Melanocyte of skin (primary cell): ENCODE measurements around the gene HSBP1L1. TPM values are rescaled to one million over a fixed set of nuclear protein-coding genes. Genes with fewer than 3 reads are reported as not detected.

Source experiments
- total RNA-seq, 2 donors: library from RNA; depleted of rRNA; stranded (reverse); fragments of >200 nt; gene quantifications; 2 replicates each; pipeline ENCODE4 v1.2.3, GENCODE V29; 2012

Gene HSBP1L1
- total RNA-seq, result 10 to 100 TPM in 1 of 2 donors, 1 to 10 TPM in 1; 9.0 to 14.1 TPM

DNA sequence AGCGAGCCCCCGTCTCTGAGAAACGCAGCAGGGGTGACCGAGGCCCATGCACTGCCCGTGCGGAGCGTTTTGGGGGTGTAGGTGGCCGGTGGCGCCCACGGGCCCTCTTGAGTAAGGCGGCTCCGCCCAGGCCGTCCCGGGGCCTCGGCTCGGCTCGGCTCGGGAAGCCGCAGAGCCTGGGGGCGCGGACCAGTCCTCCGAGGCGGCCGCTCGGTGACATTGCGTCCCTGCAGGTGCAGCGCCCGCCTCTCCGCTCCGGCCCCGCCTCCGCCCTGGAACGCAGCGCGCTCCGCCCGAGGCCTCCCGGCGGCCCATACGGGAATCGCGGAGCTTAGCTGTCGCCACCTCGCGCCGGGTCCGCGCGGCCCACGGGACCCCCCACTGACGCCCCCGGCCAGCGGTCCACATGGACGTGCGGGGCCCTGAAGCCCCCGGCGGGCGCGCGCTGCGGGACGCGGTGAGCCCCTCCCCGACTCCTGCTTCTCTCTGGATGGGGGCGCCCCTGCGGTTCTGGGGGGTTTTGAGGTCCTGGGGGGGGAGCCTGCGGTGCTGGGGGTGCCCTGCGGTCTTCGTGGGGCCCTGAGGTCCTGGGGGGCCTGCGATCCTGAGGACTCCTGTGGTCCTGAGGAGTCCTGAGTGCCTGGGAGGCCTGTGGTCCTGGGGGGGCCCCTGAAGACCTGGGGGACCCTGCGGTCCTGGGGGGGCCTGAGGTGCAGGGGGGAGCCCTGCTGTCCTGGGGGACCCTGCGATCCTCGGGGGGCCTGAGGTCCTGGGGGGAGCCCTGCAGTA, at the start of gene HSBP1L1:
Gene HSBP1L1, plus strand, starts transcription at position 314 of the 789 bp plus-strand sequence. Its CDS starts 93 bp downstream, at position 407.

DNA sequence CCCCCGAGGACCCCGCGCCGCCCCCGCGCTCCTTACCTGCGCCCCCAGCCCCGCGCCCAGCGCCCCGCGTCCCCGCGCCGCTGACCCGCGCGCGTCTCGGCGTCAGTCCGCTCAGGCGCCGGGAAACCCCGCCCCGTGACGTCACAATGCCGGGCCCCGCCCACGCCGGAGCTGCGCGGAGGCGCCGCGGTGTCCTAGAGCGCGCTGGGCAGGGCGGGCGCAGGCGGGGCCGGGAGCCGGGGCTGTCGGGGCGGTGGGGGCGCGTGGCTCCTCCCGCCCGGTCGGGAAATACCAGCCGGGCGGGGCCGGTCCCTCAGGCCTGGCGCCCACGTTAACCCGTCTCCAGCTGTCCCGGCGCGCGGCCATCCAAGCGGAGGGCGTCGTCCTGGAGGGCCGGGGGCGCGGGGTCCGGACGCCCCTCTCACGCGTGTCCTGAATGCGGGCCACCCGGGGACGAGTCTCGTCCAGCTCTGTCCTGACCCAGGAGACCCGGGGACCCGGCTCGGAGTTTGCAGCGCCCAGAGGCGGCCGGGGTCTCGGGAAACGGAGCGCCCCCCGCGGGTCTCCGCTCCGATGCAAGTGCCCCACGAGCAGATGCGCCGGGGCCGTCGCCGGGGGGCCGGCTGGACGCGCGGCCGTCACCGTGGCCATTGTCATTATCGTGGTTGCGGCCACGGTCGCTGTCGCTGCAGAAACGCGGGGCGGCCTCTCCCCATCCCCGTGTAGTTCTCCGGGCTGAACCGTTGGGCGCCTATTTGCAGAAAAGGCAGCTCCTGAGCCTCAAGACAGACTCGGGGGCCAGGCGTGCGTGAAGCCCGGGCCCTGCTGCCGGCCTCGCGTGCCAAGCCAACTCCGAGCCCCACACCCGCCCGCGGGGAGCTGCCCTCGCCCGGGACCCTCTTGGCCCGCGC, 12.6 kb upstream of the HSBP1L1 start, which contains the start of gene SLC66A2:
Gene SLC66A2, minus strand, starts transcription at position 109 of the 911 bp plus-strand sequence. CDS start 727 bp downstream, outside the sequence.

DNA sequence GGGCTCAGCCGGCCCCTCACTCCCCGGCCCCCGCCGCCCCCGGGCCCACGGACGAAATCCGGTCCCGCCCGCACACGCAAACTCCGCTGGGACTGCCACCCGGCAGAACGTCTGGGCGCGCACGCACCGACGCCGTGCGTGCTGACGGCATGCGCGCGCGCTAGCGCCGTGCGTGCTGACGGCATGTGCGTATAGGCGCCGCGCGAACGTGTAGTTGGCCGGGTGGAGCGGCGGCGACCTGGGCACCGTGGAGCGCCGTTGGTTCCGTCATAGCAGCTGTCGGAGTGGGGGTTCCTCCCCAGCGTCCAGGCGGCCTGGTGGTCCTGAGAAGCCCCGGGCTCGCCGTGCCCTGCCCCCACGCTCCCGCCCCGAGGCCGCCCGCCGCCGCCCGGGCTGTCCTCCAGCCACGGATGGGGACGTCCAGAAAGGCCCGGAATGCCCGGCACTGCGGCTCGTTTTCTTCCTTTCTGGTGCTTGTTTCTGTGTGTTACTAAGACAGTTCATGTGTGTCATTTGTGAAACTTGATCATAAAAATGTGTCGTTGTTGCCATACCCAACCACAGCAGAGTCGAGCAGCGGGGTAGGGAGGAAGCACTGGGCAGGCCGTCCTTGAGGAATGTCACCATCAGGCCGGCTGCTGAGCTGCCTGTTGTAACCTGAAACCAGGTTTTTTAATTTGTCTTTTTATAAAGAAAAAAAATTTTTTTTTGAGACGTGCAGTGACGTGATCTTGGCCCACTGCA, 24.2 kb downstream of the HSBP1L1 start, which contains the start of gene TXNL4A:
Gene TXNL4A, minus strand, starts transcription at position 113 of the 744 bp plus-strand sequence. CDS start 171 bp downstream, outside the sequence.

Other genes with a start within 250 kb of the HSBP1L1 start
- gene KCNG2, start 166.7 kb upstream of the HSBP1L1 start, total RNA-seq, result under 1 TPM in 1 of 2 donors, not detected in 1; under 0.01 TPM
- gene SLC66A2, start 13.0 kb upstream of the HSBP1L1 start, total RNA-seq, result 10 to 100 TPM; 34.4 to 38.0 TPM
- 10 to 100 TPM; 49.9 to 74.6 TPM for gene TXNL4A, start 23.9 kb downstream of the HSBP1L1 start, total RNA-seq
- 10 to 100 TPM; 23.1 to 36.3 TPM for gene RBFA, start 69.8 kb downstream of the HSBP1L1 start, total RNA-seq
- gene ADNP2, start 144.6 kb downstream of the HSBP1L1 start, total RNA-seq, result 10 to 100 TPM; 23.4 to 25.0 TPM